ENCODE results near the gene THSD7A. TPM values are rescaled to one million over a fixed set of nuclear protein-coding genes. Genes with fewer than 3 reads are reported as not detected.

THSD7A gene
- total RNA-seq, 1 experiment from 2014 or later, result 5.9 TPM

- TF ChIP-seq CTCF (IDR thresholded peaks at IDR 0.05; ENCODE audit: unreplicated experiment), result no peak
- no peak overlapping the region for H3K27ac Mint-ChIP-seq (ENCODE audit: unreplicated experiment)
- no peaks in the 10 kb centered on the region for H3K9me3 Mint-ChIP-seq (ENCODE audit: low read depth, unreplicated experiment)
- H3K36me3 Mint-ChIP-seq (ENCODE audit: insufficient read depth, unreplicated experiment), result no peaks in the 10 kb centered on the region
- DNase-seq, result no peak
- no peaks in the 10 kb centered on the region for H3K27me3 Mint-ChIP-seq (ENCODE audit: unreplicated experiment)
- no peak overlapping the region for H3K4me3 Mint-ChIP-seq (ENCODE audit: low read depth, unreplicated experiment)
- CTCF ChIA-PET, result no interaction called here
- intact Hi-C loops (cut with micrococcal nuclease; ENCODE audit: unreplicated experiment), result no loop called here
- H3K4me1 Mint-ChIP-seq (ENCODE audit: low read depth, unreplicated experiment), result no peaks in the 10 kb centered on the region
- no TSS peak for BruUV-seq (replicated peaks)
These were observed 428.2 kb downstream of the THSD7A start for GRCh38 chr7:11403781-11404180.

- intact Hi-C loops (cut with micrococcal nuclease; ENCODE audit: unreplicated experiment), result no loop called here
- Mint-ChIP-seq H3K27me3 (ENCODE audit: unreplicated experiment) (no peaks in the 10 kb centered on the region), H3K27ac (ENCODE audit: unreplicated experiment) (no peak overlapping the region), H3K4me3 (ENCODE audit: low read depth, unreplicated experiment) (no peak overlapping the region), H3K36me3 (ENCODE audit: insufficient read depth, unreplicated experiment) (no peaks in the 10 kb centered on the region), H3K4me1 (ENCODE audit: low read depth, unreplicated experiment) (no peaks in the 10 kb centered on the region), H3K9me3 (ENCODE audit: low read depth, unreplicated experiment) (peaks cover 2% of the 10 kb centered on the region)
- no peak for TF ChIP-seq CTCF (IDR thresholded peaks at IDR 0.05; ENCODE audit: unreplicated experiment)
- CTCF ChIA-PET, result no interaction called here
- no TSS peak for BruUV-seq (replicated peaks)
- DNase-seq, result no peak
These were observed 437.6 kb downstream of the THSD7A start for GRCh38 chr7:11394438-11394837.

GRCh38 chr7:11379641-11380040 is 452.4 kb downstream of the THSD7A start:
- Mint-ChIP-seq H3K36me3 (ENCODE audit: insufficient read depth, unreplicated experiment) (no peaks in the 10 kb centered on the region), H3K27me3 (ENCODE audit: unreplicated experiment) (no peaks in the 10 kb centered on the region), H3K27ac (ENCODE audit: unreplicated experiment) (no peak overlapping the region), H3K9me3 (ENCODE audit: low read depth, unreplicated experiment) (no peaks in the 10 kb centered on the region), H3K4me3 (ENCODE audit: low read depth, unreplicated experiment) (no peak overlapping the region), H3K4me1 (ENCODE audit: low read depth, unreplicated experiment) (peaks cover 9% of the 10 kb centered on the region)
- BruUV-seq (replicated peaks), result no TSS peak
- DNase-seq, result no peak
- CTCF ChIA-PET, result no interaction called here
- no peak for TF ChIP-seq CTCF (IDR thresholded peaks at IDR 0.05; ENCODE audit: unreplicated experiment)
- intact Hi-C loops (cut with micrococcal nuclease; ENCODE audit: unreplicated experiment), result no loop called here

- intact Hi-C loops (cut with micrococcal nuclease; ENCODE audit: unreplicated experiment), result no loop called here
- H3K4me1 Mint-ChIP-seq (ENCODE audit: low read depth, unreplicated experiment), result peaks cover 9% of the 10 kb centered on the region
- no peaks in the 10 kb centered on the region for H3K36me3 Mint-ChIP-seq (ENCODE audit: insufficient read depth, unreplicated experiment)
- TF ChIP-seq CTCF (IDR thresholded peaks at IDR 0.05; ENCODE audit: unreplicated experiment), result no peak
- CTCF ChIA-PET, result interaction anchor here (1.1 kb wide), 1 partner anchor 76 kb away, joined by 3 read pairs; no protein-coding TSS in a partner anchor
- H3K9me3 Mint-ChIP-seq (ENCODE audit: low read depth, unreplicated experiment), result no peaks in the 10 kb centered on the region
- DNase-seq, result no peak
- no peaks in the 10 kb centered on the region for H3K27me3 Mint-ChIP-seq (ENCODE audit: unreplicated experiment)
- H3K4me3 Mint-ChIP-seq (ENCODE audit: low read depth, unreplicated experiment), result no peak overlapping the region
- H3K27ac Mint-ChIP-seq (ENCODE audit: unreplicated experiment), result no peak overlapping the region
- no TSS peak for BruUV-seq (replicated peaks)
These were observed 455.5 kb downstream of the THSD7A start for GRCh38 chr7:11376529-11376928.

All from Calu3 (cell line).